ENCODE measurements around the gene GTF3C5.

DNA sequence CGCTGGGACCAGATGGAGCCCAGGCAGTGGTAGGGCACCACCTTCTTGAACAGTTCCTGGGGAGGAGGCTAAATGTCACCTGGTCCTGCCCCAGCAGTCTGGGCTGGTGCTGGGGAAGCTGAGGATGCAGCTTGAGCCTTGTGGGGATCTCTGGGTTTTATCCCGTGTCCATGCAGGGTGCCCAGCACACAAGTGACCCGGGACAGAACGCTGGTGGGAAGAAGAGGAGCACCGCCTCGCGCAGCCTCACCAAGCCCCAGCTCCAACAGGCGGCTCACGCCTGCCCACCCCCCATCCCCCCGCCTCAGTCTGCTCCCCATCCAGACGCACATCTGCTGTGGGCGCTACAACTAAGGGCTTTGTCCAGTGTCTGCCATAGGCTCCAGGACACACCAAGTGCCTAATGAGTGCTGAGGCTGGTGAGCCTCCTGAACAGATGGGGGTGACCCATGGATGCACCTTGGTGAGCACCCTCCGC, 76.5 kb downstream of the GTF3C5 start:
- TF ChIP-seq, protein P1, sequence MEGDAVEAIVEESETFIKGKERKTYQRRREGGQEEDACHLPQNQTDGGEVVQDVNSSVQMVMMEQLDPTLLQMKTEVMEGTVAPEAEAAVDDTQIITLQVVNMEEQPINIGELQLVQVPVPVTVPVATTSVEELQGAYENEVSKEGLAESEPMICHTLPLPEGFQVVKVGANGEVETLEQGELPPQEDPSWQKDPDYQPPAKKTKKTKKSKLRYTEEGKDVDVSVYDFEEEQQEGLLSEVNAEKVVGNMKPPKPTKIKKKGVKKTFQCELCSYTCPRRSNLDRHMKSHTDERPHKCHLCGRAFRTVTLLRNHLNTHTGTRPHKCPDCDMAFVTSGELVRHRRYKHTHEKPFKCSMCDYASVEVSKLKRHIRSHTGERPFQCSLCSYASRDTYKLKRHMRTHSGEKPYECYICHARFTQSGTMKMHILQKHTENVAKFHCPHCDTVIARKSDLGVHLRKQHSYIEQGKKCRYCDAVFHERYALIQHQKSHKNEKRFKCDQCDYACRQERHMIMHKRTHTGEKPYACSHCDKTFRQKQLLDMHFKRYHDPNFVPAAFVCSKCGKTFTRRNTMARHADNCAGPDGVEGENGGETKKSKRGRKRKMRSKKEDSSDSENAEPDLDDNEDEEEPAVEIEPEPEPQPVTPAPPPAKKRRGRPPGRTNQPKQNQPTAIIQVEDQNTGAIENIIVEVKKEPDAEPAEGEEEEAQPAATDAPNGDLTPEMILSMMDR (IDR thresholded peaks at IDR 0.05; ENCODE audit: poor library complexity): no peak
- no peak for TF ChIP-seq EZH2phosphoT487 (IDR thresholded peaks at IDR 0.05; ENCODE audit: low read depth, severe bottlenecking, unreplicated experiment)

All from hepatocyte (in vitro differentiated cells).